Thyroid gland (tissue), 4 donors: Measurements from ENCODE around the gene ZFYVE1.

Experiments
- CTCF ChIP-seq, 6 experiments: fragments of 200-600 bp in 3 of 6; fragments of 450-650 bp in 3 of 6; sonication (generic) in 3 of 6; IDR thresholded peaks; one replicate each; pipeline ENCODE4 v1.5.1; 2016 to 2019; ENCODE audit warnings: antibody characterized with exemption in 6 of 6, mild to moderate bottlenecking in 2 of 6, inconsistent platforms in 1 of 6, moderate library complexity in 1 of 6
- POLR2A ChIP-seq, 2 donors: fragments of 450-650 bp; IDR thresholded peaks; one replicate each; pipeline ENCODE4 v1.6.1; 2017; ENCODE audit warnings: antibody characterized with exemption in 2 of 2, mild to moderate bottlenecking in 2 of 2, moderate library complexity in 1 of 2

GRCh38 chr14:72941286-72941985 is 85.5 kb downstream of the ZFYVE1 start:
- TF ChIP-seq CTCF (IDR thresholded peaks at IDR 0.05) (no peak), POLR2A (IDR thresholded peaks at IDR 0.05) (no peak)
